Amniotic stem cell (primary cell): ENCODE data around the gene SAFB.

Experiments
- DNase-seq: peaks from one replicate; lab custom pipeline; 2025; lab: John Stamatoyannopoulos, UW

SAFB gene

GRCh38 chr19:5627395-5627904 lies 4.6 kb downstream of the SAFB start:
- no peak for DNase-seq

- no peak for DNase-seq
Observed at GRCh38 chr19:5628461-5628860, 5.6 kb downstream of the SAFB start.

- no peak for DNase-seq
Observed at GRCh38 chr19:5628919-5629481, 6.1 kb downstream of the SAFB start.

GRCh38 chr19:5631567-5632240 lies 8.8 kb downstream of the SAFB start:
- no peak for DNase-seq

- DNase-seq = no peak
Observed at GRCh38 chr19:5632241-5632612, 9.3 kb downstream of the SAFB start.

- DNase-seq = no peak
Observed at GRCh38 chr19:5632657-5633056, 9.8 kb downstream of the SAFB start.

- DNase-seq = no peak
Observed at GRCh38 chr19:5635427-5635826, 12.5 kb downstream of the SAFB start.

- DNase-seq = no peak
Observed at GRCh38 chr19:5637971-5638370, 15.1 kb downstream of the SAFB start.

- DNase-seq = no peak
Observed at GRCh38 chr19:5641171-5641570, 18.3 kb downstream of the SAFB start.

- DNase-seq = no peak
Observed at GRCh38 chr19:5642204-5642603, 19.3 kb downstream of the SAFB start.

- no peak for DNase-seq
Observed at GRCh38 chr19:5643060-5643459, 20.2 kb downstream of the SAFB start.

- DNase-seq = no peak
Observed at GRCh38 chr19:5644037-5644436, 21.2 kb downstream of the SAFB start.

- no peak for DNase-seq
Observed at GRCh38 chr19:5645409-5645808, 22.5 kb downstream of the SAFB start.

- no peak for DNase-seq
Observed at GRCh38 chr19:5646703-5647102, 23.8 kb downstream of the SAFB start.

- DNase-seq = no peak
Observed at GRCh38 chr19:5648464-5648863, 25.6 kb downstream of the SAFB start.

GRCh38 chr19:5651361-5651760 lies 28.5 kb downstream of the SAFB start:
- no peak for DNase-seq

- DNase-seq = no peak
Observed at GRCh38 chr19:5652261-5652660, 29.4 kb downstream of the SAFB start.

- no peak for DNase-seq
Observed at GRCh38 chr19:5654931-5655330, 32.0 kb downstream of the SAFB start.

GRCh38 chr19:5655412-5655811 lies 32.5 kb downstream of the SAFB start:
- no peak for DNase-seq

GRCh38 chr19:5661483-5661882 lies 38.6 kb downstream of the SAFB start:
- no peak for DNase-seq

- no peak for DNase-seq
Observed at GRCh38 chr19:5663904-5664303, 41.0 kb downstream of the SAFB start.

- no peak for DNase-seq
Observed at GRCh38 chr19:5664515-5664914, 41.6 kb downstream of the SAFB start.

GRCh38 chr19:5665781-5666513 lies 43.1 kb downstream of the SAFB start:
- DNase-seq = peak; percentile 29
